GM12878 (cell line): ENCODE data around the gene MROH7. TPM values are rescaled to one million over a fixed set of nuclear protein-coding genes. Genes with fewer than 3 reads are reported as not detected.

ENCODE experiments used
- ATAC-seq: fragments of 200-7000 bp; cut with Tn5 transposase; 3 replicates; pipeline ENCODE4 v1.9.1; 2020; ENCODE audit warnings: mild to moderate bottlenecking, moderate library complexity
- BruUV-seq: library from RNA; stranded (reverse); fragments of 400-500 nt; replicated peaks from 2 replicates; lab custom pipeline; 2021; lab: Mats Ljungman, UMichigan
- CTCF ChIA-PET: fragments of 300-600 bp; sonication (Branson Sonifier 250); formaldehyde crosslinking; extraction: SDS; loops from one replicate; lab custom pipeline; 2021; ENCODE audit warnings: inconsistent platforms; lab: Yijun Ruan, JAX
- POLR2A ChIA-PET: fragments of 350-600 bp; formaldehyde crosslinking; extraction: SDS; loops from one replicate; lab custom pipeline; 2021; ENCODE audit warnings: inconsistent platforms; lab: Charles Lee
- RAD21 ChIA-PET: fragments of 300-600 bp; sonication (Branson Sonifier 250); formaldehyde crosslinking; loops from one replicate; lab custom pipeline; 2023; ENCODE audit warnings: antibody characterized with exemption; ENCODE audit not compliant: unreplicated experiment; lab: Charles Lee
- SMC1A ChIA-PET: fragments of 300-600 bp; sonication (Branson Sonifier 250); formaldehyde crosslinking; loops from one replicate; lab custom pipeline; 2023; ENCODE audit not compliant: unreplicated experiment, uncharacterized antibody; lab: Charles Lee
- DNase-seq: peaks from one replicate; pipeline ENCODE4 v3.0.0-alpha.2; 2011; ENCODE audit warnings: low read depth, low spot score
- FAIRE-seq: peaks from 3 replicates; lab custom pipeline; 2011; peaks lifted over from hg19 to GRCh38; lab: Jason Lieb, UNC
- H2AFZ ChIP-seq: 2 replicates; pipeline ENCODE4 v1.6.0; 2011; ENCODE audit warnings: low read depth, low read length, control low read depth; ENCODE audit not compliant: control insufficient read depth
- H3K27ac ChIP-seq: 2 replicates; pipeline ENCODE4 v1.5.1; 2011; ENCODE audit warnings: control low read depth; ENCODE audit not compliant: control insufficient read depth, insufficient read depth
- H3K27me3 ChIP-seq, 2 experiments: replicated peaks in 1 of 2; 2 replicates each; pipeline versions ENCODE4 v1.6.0 to v1.6.1; 2011; ENCODE audit warnings: low read length in 1 of 2; ENCODE audit not compliant: control insufficient read depth in 2 of 2, insufficient read depth in 2 of 2
- H3K36me3 ChIP-seq, 2 experiments: 2 replicates each; pipeline ENCODE4 v1.5.1; 2011; ENCODE audit warnings: low read length in 1 of 2; ENCODE audit not compliant: control insufficient read depth in 2 of 2, insufficient read depth in 2 of 2
- H3K4me1 ChIP-seq: 2 replicates; pipeline ENCODE4 v1.6.1; 2011; ENCODE audit warnings: mild to moderate bottlenecking, low read length, moderate library complexity, mixed read lengths; ENCODE audit not compliant: control insufficient read depth, insufficient read depth
- H3K4me2 ChIP-seq: 2 replicates; pipeline ENCODE4 v1.6.0; 2011; ENCODE audit warnings: control low read depth; ENCODE audit not compliant: control insufficient read depth, insufficient read depth
- H3K4me3 ChIP-seq: fragments of 200-600 bp; sonication (generic); 2 replicates; pipeline ENCODE4 v1.5.1; 2016
- H3K79me2 ChIP-seq: 2 replicates; pipeline ENCODE4 v1.6.0; 2011; ENCODE audit warnings: low read length; ENCODE audit not compliant: control insufficient read depth, insufficient read depth
- H3K9ac ChIP-seq: 2 replicates; pipeline ENCODE4 v1.8.0; 2011; ENCODE audit warnings: low read length, control low read depth, mixed read lengths; ENCODE audit not compliant: control insufficient read depth, insufficient read depth
- H3K9me3 ChIP-seq: replicated peaks from 3 replicates; pipeline ENCODE4 v1.5.1; 2011; ENCODE audit warnings: mild to moderate bottlenecking, low read length; ENCODE audit not compliant: control insufficient read depth, insufficient read depth
- H4K20me1 ChIP-seq: 2 replicates; pipeline ENCODE4 v1.6.0; 2011; ENCODE audit not compliant: control insufficient read depth, insufficient read depth
- CEBPB ChIP-seq, 2 experiments: fragments of 150-350 bp in 1 of 2; IDR thresholded peaks; 2 replicates each; pipeline ENCODE4 v1.6.1; 2012 to 2014; ENCODE audit warnings: low read depth in 2 of 2, low read length in 2 of 2, borderline replicate concordance in 1 of 2, inconsistent platforms in 1 of 2
- ETV6 ChIP-seq, 2 experiments: fragments of 450-650 bp in 1 of 2; IDR thresholded peaks in 1 of 2; conservative IDR thresholded peaks in 1 of 2; 2 replicates each; pipeline ENCODE4 v1.6.1; 2014; ENCODE audit warnings: antibody characterized with exemption in 1 of 2, borderline replicate concordance in 1 of 2, low read depth in 1 of 2, mild to moderate bottlenecking in 1 of 2, moderate library complexity in 1 of 2
- JUNB ChIP-seq: IDR thresholded peaks from 2 replicates; pipeline ENCODE4 v1.6.1; 2016; ENCODE audit warnings: antibody characterized with exemption, mild to moderate bottlenecking
- SUPT20H ChIP-seq: IDR thresholded peaks from 2 replicates; pipeline ENCODE4 v1.6.1; 2011; ENCODE audit warnings: low read depth, mild to moderate bottlenecking, low read length, moderate library complexity, borderline replicate concordance; ENCODE audit not compliant: control insufficient read depth
- SUZ12 ChIP-seq: fragments of 200-600 bp; sonication (generic); IDR thresholded peaks from one replicate; pipeline ENCODE4 v1.6.1; 2018; ENCODE audit warnings: antibody characterized with exemption, mild to moderate bottlenecking; ENCODE audit not compliant: unreplicated experiment
- YBX1 ChIP-seq: fragments of 450-650 bp; IDR thresholded peaks from 2 replicates; pipeline ENCODE4 v1.6.1; 2016; ENCODE audit warnings: antibody characterized with exemption
- ZBED1 ChIP-seq: IDR thresholded peaks from 2 replicates; pipeline ENCODE4 v1.6.1; 2016; ENCODE audit warnings: borderline replicate concordance
- ZSCAN29 ChIP-seq: fragments of 450-650 bp; IDR thresholded peaks from 2 replicates; pipeline ENCODE4 v1.6.1; 2017; ENCODE audit warnings: mild to moderate bottlenecking, moderate library complexity
- WGBS: methylation state at CpG from one replicate; pipeline ENCODE4 v1.1.6; 2016; ENCODE audit warnings: low lambda C conversion rate; ENCODE audit not compliant: insufficient replicate concordance, insufficient coverage; ENCODE audit errors: missing lambda C conversion rate; 5-methylcytosine and 5-hydroxymethylcytosine counted together
- in situ Hi-C: fragments of 300-500 bp; cut with MboI; formaldehyde crosslinking; loops from 9 replicates; pipeline ENCODE4 v1.14.3; 2018; ENCODE audit warnings: mixed read lengths
- intact Hi-C: fragments of 100-400 bp; cut with micrococcal nuclease; formaldehyde crosslinking; loops from one replicate; pipeline ENCODE4 v1.14.2; 2022; ENCODE audit not compliant: unreplicated experiment
- polyA plus RNA-seq, 11 experiments: library from polyadenylated mRNA; depleted of rRNA in 4 of 11; unstranded in 6 of 11; stranded (reverse) in 5 of 11; fragments of >200 nt; fragmentation: Nextera tagmentation in 4 of 11; fragmentation: Illumina TruSeq in 1 of 11; extraction: Ambion mirVana in 4 of 11; extraction: Trizol in 1 of 11; gene quantifications; 1 replicate in 1 of 11; 2 replicates in 10 of 11; pipeline versions ENCODE4 v1.2.1 to v1.2.3, GENCODE V29; 2011 to 2016; ENCODE audit warnings: inconsistent platforms in 2 of 11, missing spikeins in 2 of 11, low read depth in 1 of 11
- total RNA-seq, 4 experiments: library from RNA; depleted of rRNA in 3 of 4; stranded (reverse); fragments of >200 nt in 3 of 4; fragmentation: Illumina TruSeq in 1 of 4; extraction: Trizol in 1 of 4; gene quantifications; 2 replicates each; pipeline versions ENCODE4 v1.2.1 to v1.2.3, GENCODE V29; 2013 to 2021
- TF ChIP-seq, protein P1 (sequence below): fragments of 450-650 bp; IDR thresholded peaks from 2 replicates; pipeline ENCODE4 v1.6.1; 2017; ENCODE audit warnings: mild to moderate bottlenecking, moderate library complexity
- TF ChIP-seq, protein P2 (sequence below): IDR thresholded peaks from 2 replicates; pipeline ENCODE4 v1.6.1; 2011; ENCODE audit warnings: low read depth, low read length, improper control_type of control experiment, borderline replicate concordance
- TF ChIP-seq, protein P3 (sequence below): fragments of 450-650 bp; formaldehyde crosslinking; IDR thresholded peaks from 2 replicates; pipeline ENCODE4 v1.5.0; 2022; ENCODE audit warnings: mild to moderate bottlenecking, missing genetic modification characterization

Gene MROH7
- total and polyA plus RNA-seq, 10 of the 15 experiments (the other 5 are each of a cell fraction or from before 2014, with no cell fraction given), result 0.11 TPM; not detected in 9

DNA sequence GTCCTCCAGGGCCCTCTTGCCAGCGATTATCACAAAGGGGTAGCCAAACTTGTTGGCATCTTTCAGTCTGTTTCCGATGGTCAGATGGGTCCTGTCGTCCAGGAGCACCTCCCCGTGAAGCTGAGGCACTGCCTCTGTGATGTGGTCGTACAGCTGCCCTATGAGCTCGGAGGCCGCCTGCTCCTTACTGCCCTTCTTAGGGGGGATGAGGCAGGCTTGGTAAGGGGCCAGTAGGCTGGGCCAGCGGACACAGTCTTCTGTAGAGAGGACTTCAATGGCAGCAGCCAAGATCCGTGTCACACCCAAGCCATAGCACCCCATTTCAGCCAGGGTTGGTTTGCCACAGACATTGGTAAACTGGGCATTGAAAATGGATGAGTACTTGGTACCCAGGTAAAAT lies 116.2 kb downstream of the MROH7 start (continued):
- TF ChIP-seq, protein P1, sequence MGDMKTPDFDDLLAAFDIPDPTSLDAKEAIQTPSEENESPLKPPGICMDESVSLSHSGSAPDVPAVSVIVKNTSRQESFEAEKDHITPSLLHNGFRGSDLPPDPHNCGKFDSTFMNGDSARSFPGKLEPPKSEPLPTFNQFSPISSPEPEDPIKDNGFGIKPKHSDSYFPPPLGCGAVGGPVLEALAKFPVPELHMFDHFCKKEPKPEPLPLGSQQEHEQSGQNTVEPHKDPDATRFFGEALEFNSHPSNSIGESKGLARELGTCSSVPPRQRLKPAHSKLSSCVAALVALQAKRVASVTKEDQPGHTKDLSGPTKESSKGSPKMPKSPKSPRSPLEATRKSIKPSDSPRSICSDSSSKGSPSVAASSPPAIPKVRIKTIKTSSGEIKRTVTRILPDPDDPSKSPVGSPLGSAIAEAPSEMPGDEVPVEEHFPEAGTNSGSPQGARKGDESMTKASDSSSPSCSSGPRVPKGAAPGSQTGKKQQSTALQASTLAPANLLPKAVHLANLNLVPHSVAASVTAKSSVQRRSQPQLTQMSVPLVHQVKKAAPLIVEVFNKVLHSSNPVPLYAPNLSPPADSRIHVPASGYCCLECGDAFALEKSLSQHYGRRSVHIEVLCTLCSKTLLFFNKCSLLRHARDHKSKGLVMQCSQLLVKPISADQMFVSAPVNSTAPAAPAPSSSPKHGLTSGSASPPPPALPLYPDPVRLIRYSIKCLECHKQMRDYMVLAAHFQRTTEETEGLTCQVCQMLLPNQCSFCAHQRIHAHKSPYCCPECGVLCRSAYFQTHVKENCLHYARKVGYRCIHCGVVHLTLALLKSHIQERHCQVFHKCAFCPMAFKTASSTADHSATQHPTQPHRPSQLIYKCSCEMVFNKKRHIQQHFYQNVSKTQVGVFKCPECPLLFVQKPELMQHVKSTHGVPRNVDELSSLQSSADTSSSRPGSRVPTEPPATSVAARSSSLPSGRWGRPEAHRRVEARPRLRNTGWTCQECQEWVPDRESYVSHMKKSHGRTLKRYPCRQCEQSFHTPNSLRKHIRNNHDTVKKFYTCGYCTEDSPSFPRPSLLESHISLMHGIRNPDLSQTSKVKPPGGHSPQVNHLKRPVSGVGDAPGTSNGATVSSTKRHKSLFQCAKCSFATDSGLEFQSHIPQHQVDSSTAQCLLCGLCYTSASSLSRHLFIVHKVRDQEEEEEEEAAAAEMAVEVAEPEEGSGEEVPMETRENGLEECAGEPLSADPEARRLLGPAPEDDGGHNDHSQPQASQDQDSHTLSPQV, result no peak

GRCh38 chr1:54758678-54759348 lies 117.2 kb downstream of the MROH7 start:
- in situ Hi-C loops (no loop called here), intact Hi-C loops (no loop called here)
- SMC1A ChIA-PET, result interaction anchor here (1.4 kb wide), 1 partner anchor 24 kb away, joined by 3 read pairs; no protein-coding TSS in a partner anchor
- no TSS peak for BruUV-seq
- no peak overlapping the region for H3K27ac ChIP-seq
- H3K36me3 ChIP-seq, result peaks cover 2 to 7% of the 10 kb centered on the region in 2 experiments; a peak in 3 of 4 replicates
- no peak overlapping the region for H2AFZ ChIP-seq
- no peaks in the 10 kb centered on the region for H4K20me1 ChIP-seq
- DNase-seq (no peak), ATAC-seq (no peak), FAIRE-seq (no peak)
- H3K27me3 ChIP-seq, result no peaks in the 10 kb centered on the region
- TF ChIP-seq, protein P2, sequence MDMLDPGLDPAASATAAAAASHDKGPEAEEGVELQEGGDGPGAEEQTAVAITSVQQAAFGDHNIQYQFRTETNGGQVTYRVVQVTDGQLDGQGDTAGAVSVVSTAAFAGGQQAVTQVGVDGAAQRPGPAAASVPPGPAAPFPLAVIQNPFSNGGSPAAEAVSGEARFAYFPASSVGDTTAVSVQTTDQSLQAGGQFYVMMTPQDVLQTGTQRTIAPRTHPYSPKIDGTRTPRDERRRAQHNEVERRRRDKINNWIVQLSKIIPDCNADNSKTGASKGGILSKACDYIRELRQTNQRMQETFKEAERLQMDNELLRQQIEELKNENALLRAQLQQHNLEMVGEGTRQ, result no peak
- TF ChIP-seq, protein P3, sequence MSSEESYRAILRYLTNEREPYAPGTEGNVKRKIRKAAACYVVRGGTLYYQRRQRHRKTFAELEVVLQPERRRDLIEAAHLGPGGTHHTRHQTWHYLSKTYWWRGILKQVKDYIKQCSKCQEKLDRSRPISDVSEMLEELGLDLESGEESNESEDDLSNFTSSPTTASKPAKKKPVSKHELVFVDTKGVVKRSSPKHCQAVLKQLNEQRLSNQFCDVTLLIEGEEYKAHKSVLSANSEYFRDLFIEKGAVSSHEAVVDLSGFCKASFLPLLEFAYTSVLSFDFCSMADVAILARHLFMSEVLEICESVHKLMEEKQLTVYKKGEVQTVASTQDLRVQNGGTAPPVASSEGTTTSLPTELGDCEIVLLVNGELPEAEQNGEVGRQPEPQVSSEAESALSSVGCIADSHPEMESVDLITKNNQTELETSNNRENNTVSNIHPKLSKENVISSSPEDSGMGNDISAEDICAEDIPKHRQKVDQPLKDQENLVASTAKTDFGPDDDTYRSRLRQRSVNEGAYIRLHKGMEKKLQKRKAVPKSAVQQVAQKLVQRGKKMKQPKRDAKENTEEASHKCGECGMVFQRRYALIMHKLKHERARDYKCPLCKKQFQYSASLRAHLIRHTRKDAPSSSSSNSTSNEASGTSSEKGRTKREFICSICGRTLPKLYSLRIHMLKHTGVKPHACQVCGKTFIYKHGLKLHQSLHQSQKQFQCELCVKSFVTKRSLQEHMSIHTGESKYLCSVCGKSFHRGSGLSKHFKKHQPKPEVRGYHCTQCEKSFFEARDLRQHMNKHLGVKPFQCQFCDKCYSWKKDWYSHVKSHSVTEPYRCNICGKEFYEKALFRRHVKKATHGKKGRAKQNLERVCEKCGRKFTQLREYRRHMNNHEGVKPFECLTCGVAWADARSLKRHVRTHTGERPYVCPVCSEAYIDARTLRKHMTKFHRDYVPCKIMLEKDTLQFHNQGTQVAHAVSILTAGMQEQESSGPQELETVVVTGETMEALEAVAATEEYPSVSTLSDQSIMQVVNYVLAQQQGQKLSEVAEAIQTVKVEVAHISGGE (CRISPR knock-in tag), result no peak
- TF ChIP-seq JUNB (no peak), YBX1 (no peak), SUPT20H (no peak), CEBPB (IDR thresholded peaks at IDR 0.05; ENCODE audit: borderline replicate concordance in 1 of 2, low read depth in 2 of 2, low read length in 2 of 2) (no peak), SUZ12 (no peak), ZBED1 (no peak), ZSCAN29 (no peak), ETV6 (conservative IDR thresholded peaks at IDR 0.05 in 1 of 2, IDR thresholded peaks at IDR 0.05 in 1 of 2; ENCODE audit: borderline replicate concordance in 1 of 2, low read depth in 1 of 2) (no peak)
- H3K9me3 ChIP-seq, result no peaks in the 10 kb centered on the region
- no peak overlapping the region for H3K9ac ChIP-seq
- no peak overlapping the region for H3K4me3 ChIP-seq
- H3K4me2 ChIP-seq, result no peak overlapping the region
- RAD21 ChIA-PET, result no interaction called here
- POLR2A ChIA-PET, result no interaction called here
- WGBS, result 97% methylated on average over 20 of the region's 20 CpGs
- CTCF ChIA-PET, result no interaction called here
- H3K4me1 ChIP-seq, result no peaks in the 10 kb centered on the region
- peaks cover 12% of the 10 kb centered on the region for H3K79me2 ChIP-seq
